AG04449 (cell line): ENCODE measurements around the gene HTR7.

ENCODE experiments used
- CTCF ChIA-PET: fragments of 350-600 bp; formaldehyde crosslinking; extraction: SDS; loops from one replicate; lab custom pipeline; 2021; ENCODE audit warnings: antibody characterized with exemption; lab: Yijun Ruan, JAX
- POLR2A ChIA-PET: fragments of 400-600, 350-600 bp; formaldehyde crosslinking; extraction: SDS; loops from one replicate; lab custom pipeline; 2020; ENCODE audit warnings: antibody characterized with exemption, inconsistent platforms; lab: Yijun Ruan, JAX
- DNase-seq: peaks from one replicate; pipeline ENCODE4 v3.0.0-alpha.2; 2010; ENCODE audit warnings: low read depth, low spot score
- H3K4me3 ChIP-seq: 2 replicates; pipeline ENCODE4 v1.5.1; 2011; ENCODE audit warnings: low read depth, mild to moderate bottlenecking, control low read depth, low read length
- TF ChIP-seq, protein P1 (sequence below): IDR thresholded peaks from one replicate; pipeline ENCODE4 v1.5.1; 2011; ENCODE audit warnings: mild to moderate bottlenecking, moderate library complexity, low read length, control low read depth, inconsistent platforms; ENCODE audit not compliant: insufficient read depth; ENCODE audit errors: missing control alignments

Gene HTR7

GRCh38 chr10:90695915-90696676 is 161.7 kb downstream of the HTR7 start:
- ChIA-PET POLR2A (no interaction called here), CTCF (no interaction called here)
- H3K4me3 ChIP-seq = no peak overlapping the region
- no peak for DNase-seq
- TF ChIP-seq, protein P1, sequence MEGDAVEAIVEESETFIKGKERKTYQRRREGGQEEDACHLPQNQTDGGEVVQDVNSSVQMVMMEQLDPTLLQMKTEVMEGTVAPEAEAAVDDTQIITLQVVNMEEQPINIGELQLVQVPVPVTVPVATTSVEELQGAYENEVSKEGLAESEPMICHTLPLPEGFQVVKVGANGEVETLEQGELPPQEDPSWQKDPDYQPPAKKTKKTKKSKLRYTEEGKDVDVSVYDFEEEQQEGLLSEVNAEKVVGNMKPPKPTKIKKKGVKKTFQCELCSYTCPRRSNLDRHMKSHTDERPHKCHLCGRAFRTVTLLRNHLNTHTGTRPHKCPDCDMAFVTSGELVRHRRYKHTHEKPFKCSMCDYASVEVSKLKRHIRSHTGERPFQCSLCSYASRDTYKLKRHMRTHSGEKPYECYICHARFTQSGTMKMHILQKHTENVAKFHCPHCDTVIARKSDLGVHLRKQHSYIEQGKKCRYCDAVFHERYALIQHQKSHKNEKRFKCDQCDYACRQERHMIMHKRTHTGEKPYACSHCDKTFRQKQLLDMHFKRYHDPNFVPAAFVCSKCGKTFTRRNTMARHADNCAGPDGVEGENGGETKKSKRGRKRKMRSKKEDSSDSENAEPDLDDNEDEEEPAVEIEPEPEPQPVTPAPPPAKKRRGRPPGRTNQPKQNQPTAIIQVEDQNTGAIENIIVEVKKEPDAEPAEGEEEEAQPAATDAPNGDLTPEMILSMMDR = no peak
